HG02588 (cell line): Measurements from ENCODE around the gene MAL.
"Not testable (repeated sequence)": the region's sequence is repeated elsewhere in the genome, so short reads cannot be mapped to it uniquely, and the experiment has no call there.

Source experiments
- ATAC-seq: cut with Tn5 transposase; IDR thresholded peaks from one replicate; pipeline ENCODE4 v1.9.1; 2021; ENCODE audit warnings: mild to moderate bottlenecking, moderate library complexity; ENCODE audit not compliant: unreplicated experiment

MAL gene

DNA sequence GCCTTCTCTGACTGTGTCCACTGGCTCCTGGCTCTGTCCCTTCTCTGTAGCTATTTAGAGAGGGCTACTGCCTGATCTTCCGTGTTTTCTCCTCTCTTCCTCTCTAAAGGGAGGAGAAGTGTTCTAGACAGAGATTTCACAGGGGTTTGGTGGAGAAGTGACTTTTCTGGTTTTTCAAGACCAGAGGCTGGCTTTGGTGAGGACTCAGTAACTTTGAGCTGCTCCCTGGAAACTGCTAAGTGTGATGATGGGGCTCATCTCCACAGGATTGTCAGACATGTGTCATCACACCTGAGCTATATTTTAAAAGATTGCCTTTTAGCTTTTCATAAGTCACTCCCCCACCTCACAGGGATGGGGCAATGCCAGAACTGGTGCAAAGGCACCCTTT is 6.2 kb downstream of the MAL start:
- no peak for ATAC-seq

DNA sequence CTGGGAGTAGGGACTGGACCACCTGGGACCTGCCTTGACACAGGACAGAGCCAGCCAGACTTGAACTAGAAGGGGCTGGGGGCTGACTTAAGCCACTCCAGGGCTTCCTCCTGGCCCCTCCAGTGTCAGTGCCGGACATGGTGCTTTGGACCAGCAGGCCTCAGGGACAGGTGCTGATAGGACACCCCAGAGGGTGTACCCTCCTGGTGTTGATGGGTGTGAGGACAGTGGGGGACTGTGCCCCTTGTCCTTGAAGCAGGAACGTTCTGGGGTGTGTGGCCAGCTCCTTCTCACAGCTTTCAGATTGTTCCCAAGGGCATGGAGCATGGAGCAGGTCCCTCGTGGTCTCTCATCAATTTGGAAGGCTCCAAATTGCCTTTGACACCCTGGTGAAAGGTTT is 6.8 kb downstream of the MAL start:
- no peak for ATAC-seq

DNA sequence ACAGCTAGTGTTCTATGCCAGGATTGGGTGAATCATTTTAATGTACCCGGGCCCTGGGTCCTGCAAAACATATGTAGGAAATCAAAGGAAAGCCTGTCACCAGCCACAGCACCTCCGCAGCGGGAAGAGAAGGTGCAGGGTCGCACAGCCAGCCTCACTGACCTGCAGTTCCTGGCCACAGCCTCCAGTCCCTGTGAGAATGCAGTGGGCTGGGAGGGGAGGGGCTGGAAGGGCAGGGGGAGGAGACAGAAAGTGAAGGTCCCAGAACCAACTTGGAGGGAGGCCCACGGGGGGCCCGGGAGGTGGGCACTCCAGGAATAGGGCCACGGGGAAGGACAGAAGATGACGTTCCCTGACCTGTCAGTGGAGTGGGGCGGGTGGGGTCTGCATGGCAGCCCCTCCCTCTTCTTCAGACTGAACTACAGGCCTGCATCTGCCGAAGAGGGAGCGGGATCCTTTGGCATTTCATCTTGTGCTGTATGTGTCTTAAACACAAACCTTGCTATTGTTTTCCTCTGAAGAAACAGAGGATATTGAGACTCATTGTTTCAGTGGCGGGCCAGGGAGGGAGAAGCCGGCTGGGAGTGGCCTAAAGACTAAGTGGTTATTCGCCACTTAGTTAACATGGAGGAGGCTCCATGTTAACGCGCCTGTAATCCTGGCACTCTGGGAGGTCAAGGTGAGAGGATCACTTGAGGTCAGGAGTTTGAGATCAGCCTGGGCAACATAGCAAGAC is 7.5 kb downstream of the MAL start:
- no peak for ATAC-seq

DNA sequence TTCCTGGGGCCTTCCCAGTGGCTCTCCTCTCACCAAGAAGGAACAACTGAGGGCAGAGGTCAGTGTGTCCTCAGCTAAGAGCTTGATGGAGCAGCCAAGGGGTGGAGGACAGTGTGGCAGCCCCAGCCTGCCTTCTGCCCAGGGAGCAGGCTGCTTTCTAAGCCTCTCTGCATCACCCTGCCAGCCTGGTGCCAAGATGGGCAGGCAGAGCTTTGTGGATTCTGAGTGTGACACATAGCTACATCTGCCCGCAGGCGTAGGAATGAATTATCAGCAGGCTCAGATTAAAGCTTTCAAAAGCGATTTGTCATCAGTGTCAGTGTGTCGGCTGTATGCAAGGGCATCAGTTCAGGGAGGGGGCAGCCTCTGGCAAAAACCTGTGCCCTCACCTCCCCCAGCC is 8.7 kb downstream of the MAL start:
- ATAC-seq: no peak

DNA sequence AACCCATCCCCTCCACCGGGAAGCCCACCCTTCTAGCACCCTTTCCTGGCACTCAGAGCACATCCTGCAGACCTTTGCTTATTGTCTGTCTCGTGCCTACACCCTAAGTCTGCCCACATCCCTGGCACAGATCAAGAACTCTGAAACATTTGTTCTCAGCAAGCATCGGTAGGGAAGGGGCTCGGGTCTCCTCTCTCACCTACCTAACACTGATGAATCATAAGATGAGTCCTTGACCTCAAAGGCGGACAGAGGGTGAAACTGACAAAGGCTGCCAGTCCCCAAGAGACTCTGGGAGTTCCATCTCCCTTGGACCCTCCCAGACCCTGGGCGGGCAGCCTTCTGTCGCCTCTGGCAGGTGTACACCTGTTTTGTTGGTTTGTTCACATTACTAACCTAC is 9.3 kb downstream of the MAL start:
- no peak for ATAC-seq

DNA sequence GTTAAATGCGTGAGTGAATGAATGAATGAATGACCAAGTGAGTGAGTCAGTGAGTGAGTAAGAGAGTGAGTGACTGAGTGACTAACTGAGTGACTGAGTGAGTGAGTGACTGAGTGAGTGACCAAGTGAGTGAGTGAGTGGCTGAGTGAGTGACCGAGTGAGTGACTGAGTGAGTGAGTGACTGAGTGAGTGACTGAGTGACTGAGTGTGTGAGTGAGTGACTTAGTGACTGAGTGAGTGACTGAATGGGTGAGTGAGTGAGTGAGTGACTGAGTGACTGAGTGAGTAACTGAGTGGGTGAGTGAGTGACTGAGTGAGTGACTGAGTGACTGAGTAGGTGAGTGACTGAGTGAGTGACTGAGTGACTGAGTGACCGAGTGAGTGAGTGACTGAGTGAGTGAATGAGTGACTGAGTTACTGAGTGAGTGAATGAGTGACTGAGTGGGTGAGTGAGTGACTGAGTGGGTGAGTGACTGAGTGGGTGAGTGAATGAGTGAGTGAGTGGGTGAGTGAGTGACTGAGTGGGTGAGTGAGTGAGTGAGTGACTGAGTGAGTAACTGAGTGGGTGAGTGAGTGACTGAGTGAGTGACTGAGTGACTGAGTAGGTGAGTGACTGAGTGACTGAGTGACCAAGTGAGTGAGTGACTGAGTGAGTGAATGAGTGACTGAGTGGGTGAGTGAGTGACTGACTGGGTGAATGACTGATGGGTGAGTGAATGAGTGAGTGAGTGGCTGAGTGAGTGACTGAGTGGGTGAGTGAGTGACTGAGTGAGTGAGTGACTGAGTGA is 11.3 kb downstream of the MAL start:
- ATAC-seq: no peak

DNA sequence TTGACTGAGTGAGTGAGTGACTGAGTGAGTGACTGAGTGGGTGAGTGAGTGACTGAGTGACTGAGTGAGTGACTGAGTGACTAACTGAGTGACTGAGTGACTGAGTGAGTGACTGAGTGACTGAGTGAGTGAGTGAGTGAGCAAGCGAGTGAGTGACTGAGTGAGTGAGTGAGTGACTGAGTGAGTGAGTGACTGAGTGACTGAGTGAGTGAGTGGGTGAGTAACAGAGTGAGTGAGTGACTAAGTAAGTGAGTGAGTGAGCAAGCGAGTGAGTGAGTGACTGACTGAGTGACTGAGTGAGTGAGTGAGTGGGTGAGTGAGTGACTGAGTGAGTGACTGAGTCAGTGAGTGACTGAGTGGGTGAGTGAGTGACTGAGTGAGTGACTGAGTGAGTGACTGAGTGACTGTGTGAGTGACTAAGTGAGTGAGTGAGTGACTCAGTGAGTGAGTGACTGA is 11.9 kb downstream of the MAL start:
- ATAC-seq: no peak

DNA sequence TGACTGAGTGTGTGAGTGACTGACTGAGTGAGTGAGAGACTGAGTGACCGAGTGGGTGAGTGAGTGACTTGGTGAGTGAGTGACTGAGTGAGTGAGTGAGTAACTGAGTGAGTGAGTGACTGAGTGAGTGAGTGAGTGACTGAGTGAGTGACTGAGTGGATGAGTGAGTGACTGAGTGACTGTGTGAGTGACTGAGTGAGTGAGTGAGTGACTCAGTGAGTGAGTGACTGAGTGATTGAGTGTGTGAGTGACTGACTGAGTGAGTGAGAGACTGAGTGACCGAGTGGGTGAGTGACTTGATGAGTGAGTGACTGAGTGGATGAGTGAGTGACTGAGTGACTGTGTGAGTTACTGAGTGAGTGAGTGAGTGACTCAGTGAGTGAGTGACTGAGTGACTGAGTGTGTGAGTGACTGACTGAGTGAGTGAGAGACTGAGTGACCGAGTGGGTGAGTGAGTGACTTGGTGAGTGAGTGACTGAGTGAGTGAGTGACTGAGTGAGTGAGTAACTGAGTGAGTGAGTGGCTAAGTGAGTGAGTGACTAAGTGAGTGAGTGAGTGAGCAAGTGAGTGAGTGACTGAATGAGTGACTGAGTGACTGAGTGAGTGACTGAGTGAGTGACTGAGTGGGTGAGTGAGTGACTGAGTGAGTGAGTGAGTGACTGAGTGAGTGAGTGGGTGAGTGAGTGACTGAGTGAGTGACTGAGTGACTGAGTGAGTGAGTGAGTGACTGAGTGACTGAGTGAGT is 12.5 kb downstream of the MAL start:
- not testable (repeated sequence) for ATAC-seq

DNA sequence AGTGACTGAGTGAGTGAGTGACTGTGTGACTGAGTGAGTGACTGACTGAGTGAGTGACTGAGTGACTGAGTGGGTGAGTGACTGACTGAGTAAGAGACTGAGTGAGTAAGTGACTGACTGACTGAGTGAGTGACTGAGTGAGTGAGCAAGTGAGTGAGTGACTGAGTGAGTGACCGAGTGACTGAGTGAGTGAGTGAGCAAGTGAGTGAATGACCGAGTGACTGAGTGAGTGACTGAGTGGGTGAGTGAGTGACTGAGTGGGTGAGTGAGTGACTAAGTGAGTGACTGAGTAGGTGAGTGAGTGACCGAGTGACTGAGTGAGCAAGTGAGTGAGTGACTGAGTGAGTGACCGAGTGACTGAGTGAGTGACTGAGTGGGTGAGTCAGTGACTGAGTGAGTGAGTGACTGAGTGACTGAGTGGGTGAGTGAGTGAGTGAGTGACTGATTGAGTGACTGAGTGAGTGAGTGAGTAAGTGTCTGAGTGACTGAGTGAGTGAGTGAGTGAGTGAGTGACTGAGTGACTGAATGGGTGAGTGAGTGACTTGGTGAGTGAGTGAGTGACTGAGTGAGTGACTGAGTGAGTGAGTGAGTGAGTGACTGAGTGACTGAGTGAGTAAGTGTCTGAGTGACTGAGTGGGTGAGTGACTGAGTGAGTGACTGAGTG is 13.3 kb downstream of the MAL start:
- no peak for ATAC-seq

DNA sequence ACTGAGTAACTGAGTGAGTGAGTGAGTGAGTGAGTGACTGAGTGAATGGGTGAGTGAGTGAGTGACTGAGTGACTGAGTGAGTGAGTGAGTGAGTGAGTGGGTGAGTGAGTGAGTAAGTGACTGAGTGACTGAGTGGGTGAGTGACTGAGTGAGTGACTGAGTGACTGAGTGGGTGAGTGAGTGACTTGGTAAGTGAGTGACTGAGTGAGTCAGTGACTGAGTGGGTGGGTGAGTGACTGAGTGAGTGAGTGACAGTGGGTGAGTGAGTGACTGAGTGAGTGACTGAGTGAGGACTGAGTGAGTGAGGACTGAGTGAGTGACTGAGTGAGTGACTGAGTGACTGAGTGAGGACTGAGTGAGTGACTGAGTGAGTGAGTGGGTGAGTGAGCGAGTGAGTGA is 13.9 kb downstream of the MAL start:
- ATAC-seq: no peak

DNA sequence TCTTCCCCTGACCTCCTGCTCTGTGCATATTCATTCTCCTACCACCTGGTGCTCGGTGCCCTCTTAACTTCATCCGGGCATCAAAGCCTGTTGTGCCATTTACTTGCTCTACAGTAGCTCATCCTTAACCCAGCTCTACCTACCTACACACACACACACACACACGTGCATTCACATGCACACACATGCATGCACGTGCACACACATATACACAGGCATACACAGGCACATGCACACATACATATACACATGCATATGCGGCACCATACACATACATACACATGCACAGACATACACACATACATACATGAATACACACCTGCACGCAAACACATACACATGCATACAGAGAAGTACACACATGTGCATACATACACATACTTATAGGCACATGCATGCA is 14.5 kb downstream of the MAL start:
- ATAC-seq: no peak

DNA sequence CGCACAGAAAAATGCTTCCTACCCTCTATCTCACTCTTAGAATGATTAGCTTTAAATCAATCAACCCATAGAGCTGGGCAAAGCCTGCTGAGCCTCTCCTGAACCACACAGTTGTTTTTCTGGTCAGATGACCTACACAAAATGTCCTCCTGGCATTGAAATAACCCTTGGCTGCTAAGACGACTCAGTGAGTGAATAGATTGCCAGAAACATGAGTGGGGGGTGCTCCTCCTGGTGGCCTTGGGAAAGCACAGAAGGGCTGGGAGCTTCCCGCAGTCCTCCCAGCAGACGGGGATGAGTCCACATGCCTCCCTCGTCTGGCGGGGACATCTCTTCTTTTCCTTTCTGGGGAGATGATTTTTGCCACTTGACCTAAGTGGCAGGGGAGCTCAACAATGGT is 14.9 kb downstream of the MAL start:
- no peak for ATAC-seq

DNA sequence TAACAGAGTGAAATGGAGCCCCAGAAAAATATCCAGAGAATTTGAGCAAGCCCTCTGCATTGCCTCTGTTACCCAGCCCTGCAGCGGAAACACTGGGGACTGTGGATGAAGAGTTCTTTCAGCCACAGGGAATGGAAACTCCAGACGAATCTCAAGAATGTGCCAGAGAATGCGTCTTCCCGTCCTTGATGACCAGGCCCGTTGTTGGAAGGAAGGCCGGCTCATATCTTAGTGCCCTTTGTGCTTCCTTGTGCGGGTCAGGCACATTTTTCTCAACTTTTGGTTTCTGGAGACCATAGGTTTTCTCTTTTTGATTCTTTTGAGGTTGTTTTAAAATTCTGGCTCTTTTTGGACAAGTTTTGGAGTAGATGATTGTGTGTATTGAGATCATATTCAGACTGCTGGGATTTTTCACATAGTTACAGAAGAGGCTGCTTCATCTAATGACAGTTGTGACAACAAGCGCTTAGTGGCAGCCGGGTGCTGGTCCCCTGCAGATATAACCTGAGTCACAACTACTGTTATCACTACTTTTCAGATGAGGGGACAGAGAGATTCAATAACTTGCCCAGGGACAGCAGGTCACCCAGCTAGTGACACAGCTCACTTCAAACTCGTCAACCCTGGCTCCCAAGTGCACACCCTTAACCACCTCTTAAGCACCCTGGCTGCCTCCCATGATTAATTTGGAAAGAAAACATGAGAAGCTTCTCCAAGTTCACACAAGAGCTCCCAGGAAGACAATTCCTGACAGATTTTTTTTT is 15.7 kb downstream of the MAL start:
- ATAC-seq: peak; percentile 29

DNA sequence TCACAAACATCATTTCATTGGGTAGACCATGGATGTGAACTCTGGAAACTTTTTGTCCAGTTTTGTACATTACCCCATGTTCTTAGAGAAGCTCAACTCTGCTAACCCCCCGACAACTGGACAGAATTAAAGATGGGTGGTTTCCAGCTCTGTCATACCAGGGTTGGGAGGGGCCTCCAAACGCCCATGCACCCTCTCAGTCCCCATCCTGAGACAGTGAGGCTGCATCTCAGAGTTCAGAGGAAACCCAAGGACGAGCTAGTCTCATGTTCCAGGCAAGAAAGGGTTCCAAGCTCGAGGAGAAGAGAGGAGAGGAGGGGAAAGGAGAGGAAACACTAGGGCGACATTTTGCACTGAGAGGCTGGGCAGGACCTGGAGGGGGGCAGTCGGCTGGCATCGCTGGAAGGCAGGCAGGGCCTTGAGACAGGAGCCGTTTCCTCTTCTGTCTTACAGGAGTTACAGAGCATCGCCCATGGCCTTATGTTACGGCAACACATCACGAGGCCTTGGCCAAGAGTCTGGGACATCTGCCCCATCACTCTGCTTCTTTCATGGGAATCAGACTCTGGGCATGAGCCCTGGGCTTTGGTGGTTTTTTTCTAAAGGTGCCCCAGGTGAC is 16.4 kb downstream of the MAL start:
- ATAC-seq: peak; percentile 42

DNA sequence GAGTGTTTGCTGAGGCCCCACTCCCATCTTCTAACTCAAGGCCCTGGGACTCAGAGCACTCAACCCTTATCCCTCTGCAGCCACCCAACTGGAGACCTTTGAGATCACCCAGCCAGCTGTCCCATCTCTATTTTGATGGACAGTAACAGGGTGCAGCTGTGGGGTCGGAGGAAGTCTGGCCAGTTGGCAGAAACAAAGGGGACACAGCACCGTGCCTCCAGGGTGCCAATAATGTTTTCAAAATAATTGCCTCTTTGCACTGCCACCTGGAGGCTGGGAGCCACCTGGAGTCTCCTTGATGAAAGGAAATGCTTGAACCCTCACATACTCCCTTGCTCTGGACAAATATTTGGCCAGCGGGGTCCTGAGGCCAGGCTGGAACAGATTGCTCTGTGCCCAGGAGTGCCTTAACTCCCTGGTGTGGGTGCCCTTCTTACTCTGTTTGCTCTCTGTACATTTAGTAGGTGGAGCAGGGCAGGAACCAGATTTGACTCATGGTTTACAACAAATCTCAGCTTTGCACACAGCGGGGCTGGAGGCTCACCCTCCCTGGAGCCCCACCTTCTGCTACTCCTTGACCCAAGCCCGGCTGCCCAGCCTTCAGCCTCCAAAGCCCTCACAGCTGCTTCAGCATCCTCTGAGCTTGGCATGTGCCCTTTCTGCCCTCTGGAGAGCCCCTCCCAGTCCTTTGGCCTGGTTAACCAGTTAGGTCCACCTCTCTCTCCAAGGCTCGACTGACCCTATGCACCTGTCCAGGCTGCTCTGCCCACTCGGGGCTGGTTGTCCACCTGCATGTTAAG is 17.2 kb downstream of the MAL start:
- no peak for ATAC-seq

DNA sequence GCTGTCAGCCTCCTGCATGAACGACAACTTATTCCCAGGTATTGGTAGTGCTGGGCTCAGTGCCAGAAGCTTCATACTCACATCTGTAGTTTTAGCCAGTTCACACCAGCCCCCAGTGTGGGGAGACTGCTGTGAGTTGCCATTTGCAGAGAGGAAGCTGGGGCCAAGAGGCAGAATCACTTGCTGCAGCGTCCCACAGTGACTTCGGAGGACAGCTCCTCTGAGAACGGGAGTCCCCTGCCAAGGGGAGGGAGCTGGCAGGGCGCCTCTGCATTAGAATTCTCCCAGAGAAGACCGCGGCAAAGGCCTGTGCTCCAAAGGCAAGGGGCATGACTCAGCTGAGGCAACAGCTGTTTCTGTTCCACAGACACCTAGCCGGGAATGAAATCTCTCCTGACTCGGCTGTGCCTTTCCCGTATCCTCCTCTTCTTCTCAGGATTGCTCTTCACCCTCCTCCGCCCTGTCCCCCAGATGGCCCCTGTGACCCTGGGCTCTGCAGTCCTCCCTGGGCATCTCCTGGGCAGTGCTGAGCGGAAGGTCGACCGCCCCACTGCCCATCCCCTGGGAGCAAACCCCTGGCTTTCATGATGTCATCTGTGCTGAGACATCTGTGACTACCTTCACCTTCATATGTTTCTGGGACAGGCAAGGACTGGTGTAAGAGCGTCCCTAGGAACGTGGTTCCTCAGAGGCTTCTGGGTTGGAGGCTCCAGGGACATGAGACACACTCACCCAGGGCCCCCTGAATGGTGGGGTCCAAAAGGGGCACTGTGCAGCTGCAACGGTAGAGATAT is 18.0 kb downstream of the MAL start:
- ATAC-seq: peak; percentile 42

DNA sequence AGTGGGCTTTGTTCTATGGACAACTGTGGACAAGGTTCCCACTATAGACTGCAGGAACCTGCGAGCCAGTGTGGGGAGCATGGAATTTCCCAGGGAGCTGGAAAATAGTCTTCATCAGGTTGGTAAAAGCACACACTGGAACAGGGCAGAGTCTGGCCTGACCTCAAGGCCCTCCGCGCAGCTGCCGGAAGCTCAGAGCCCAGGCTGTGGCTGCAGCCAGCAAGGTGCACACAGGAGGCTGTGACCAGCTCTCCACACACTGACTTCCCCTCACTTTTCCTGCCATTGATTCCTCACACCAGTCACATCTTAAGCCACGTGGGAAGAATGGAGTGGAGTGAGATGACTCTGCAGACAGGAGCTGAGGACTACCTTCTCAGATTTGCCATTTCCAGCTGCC is 19.1 kb downstream of the MAL start:
- ATAC-seq: no peak

DNA sequence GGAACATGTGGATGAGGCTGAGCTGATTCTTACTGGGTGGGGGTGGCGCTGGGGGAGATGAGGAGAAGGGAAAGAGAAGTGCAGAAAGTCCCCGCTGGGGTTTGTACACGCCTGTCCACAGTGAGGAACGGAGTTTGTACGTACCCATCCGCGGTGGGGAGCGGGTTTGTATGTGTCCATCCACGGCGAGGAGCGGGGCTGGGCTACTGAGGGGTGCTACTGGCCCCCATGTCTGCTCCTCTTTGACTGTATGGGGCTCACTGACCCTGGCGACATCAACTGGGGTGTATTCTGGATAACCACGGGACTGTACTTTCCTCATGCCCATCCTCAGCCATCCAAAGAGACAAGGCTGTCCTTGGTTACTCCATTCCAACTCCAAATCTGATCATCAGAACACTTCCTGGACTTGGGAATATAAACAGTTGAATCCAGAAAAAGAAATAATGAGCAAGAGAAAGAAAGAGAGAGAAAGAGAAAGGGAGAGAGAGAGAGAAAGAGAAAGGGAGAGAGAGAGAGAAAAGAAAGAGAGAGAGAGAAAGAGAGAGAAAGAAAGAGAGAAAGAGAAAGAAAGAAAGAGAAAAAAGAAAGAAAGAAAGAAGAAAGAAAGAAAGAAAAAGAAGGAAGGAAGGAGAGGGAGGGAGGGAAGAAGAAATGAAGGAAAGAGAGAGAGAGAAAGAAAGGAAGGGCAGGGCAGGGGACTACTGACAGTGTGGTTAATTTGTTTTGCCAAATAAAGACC is 21.0 kb downstream of the MAL start:
- no peak for ATAC-seq
